Measurements from ENCODE around the gene SUSD2.

- TF ChIP-seq CTCF (IDR thresholded peaks at IDR 0.05; ENCODE audit: low read depth, low read length) (no peak), EZH2phosphoT487 (IDR thresholded peaks at IDR 0.05; ENCODE audit: low read depth) (no peak)
Measured at GRCh38 chr22:24134090-24134846, 47.0 kb upstream of the SUSD2 start.
